Esophagus mucosa (tissue), 1 donor: ENCODE measurements around the gene SPTBN1. TPM values are rescaled to one million over a fixed set of nuclear protein-coding genes. Genes with fewer than 3 reads are reported as not detected.

Experiments
- ATAC-seq: fragments of 200-7000 bp; cut with Tn5 transposase; one replicate; pipeline ENCODE4 v1.9.1; 2020
- total RNA-seq: library from RNA; stranded (reverse); gene quantifications from one replicate; pipeline ENCODE4 v1.2.4, GENCODE V29; 2023
- donor health status: DM: yes; HTN: yes; CAD: no.

Gene SPTBN1
- total RNA-seq, 1 donor from 2014 or later, result 77.2 TPM

DNA sequence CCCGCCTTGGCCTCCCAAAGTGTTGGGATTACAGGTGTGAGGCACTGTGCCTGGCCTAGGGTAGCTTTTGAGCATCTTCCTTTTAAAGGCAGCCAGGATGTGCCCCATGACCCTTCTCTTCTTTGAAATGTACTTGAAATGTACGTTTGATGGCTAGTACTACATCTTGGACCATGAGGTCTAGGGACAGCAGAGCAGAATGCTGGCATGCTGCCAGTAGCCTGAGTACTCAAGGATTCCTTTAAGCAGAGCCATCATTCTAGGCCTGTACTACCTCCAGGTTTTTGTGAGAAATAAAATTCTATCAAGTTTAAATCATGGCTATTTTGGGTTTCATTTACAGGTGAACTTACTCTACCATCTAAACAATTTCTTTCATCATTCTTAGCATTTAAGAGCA, 264.4 kb downstream of the SPTBN1 start:
- no peak for ATAC-seq

Other genes with a start within 250 kb of the SPTBN1 start
- not detected for gene TSPYL6, start 200.1 kb upstream of the SPTBN1 start, total RNA-seq